Gastrocnemius medialis (tissue), 4 donors: ENCODE results near the gene CAMSAP2. TPM values are rescaled to one million over a fixed set of nuclear protein-coding genes. Genes with fewer than 3 reads are reported as not detected.

ENCODE experiments used
- ATAC-seq, 2 donors: fragments of 150-250 bp; one replicate each; pipeline ENCODE4 v1.9.1; 2016
- DNase-seq, 2 donors: peaks; one replicate each; pipeline ENCODE4 v3.0.0-alpha.2; 2019
- H3K27ac ChIP-seq, 4 donors: fragments of 200-600 bp; sonication (generic); 1 replicate in 1 of 4; 2 replicates in 3 of 4; pipeline ENCODE4 v1.5.1; 2016 to 2018; ENCODE audit warnings: mild to moderate bottlenecking in 2 of 4, moderate library complexity in 1 of 4
- H3K27me3 ChIP-seq, 3 donors: fragments of 200-600 bp; sonication (generic) in 2 of 3; 1 replicate in 1 of 3; 2 replicates in 2 of 3; pipeline versions ENCODE4 v1.5.1 to v1.6.0; 2016 to 2019; ENCODE audit warnings: mild to moderate bottlenecking in 1 of 3, moderate library complexity in 1 of 3
- H3K36me3 ChIP-seq, 2 donors: fragments of 200-600 bp; sonication (generic) in 1 of 2; one replicate each; pipeline ENCODE4 v1.5.1; 2017 to 2018
- H3K4me1 ChIP-seq, 2 donors: fragments of 200-600 bp; sonication (generic) in 1 of 2; one replicate each; pipeline ENCODE4 v1.5.1; 2016 to 2017; ENCODE audit warnings: mild to moderate bottlenecking in 2 of 2
- H3K4me3 ChIP-seq, 4 donors: fragments of 200-600 bp; sonication (generic) in 3 of 4; 1 replicate in 1 of 4; 2 replicates in 3 of 4; pipeline ENCODE4 v1.5.1; 2016 to 2019; ENCODE audit warnings: mild to moderate bottlenecking in 2 of 4
- H3K9me3 ChIP-seq, 3 donors: fragments of 200-600 bp; sonication (generic) in 2 of 3; 1 replicate in 1 of 3; 2 replicates in 2 of 3; pipeline ENCODE4 v1.5.1; 2016 to 2019
- POLR2A ChIP-seq, 2 donors: fragments of 450-650 bp; IDR thresholded peaks; one replicate each; pipeline ENCODE4 v1.6.1; 2017; ENCODE audit warnings: antibody characterized with exemption in 2 of 2, mild to moderate bottlenecking in 2 of 2, moderate library complexity in 2 of 2
- in situ Hi-C, 4 donors: fragments of 200-750 bp; cut with MboI; loops; one replicate each; pipeline versions ENCODE4 v1.15.0 to v1.8.0; 2017; ENCODE audit warnings: low sequenced_read_pairs in 4 of 4
- intact Hi-C: fragments of 100-400 bp; cut with DNase I; formaldehyde crosslinking; loops from one replicate; pipeline ENCODE4 v1.15.1; 2023; ENCODE audit warnings: low total_unique reads
- total RNA-seq, 4 donors: library from RNA; depleted of rRNA; stranded (reverse); fragments of >200 nt; gene quantifications; one replicate each; pipeline versions ENCODE4 v1.1.0 to v1.2.3, GENCODE V29; 2016
- TF ChIP-seq, protein P1 (sequence below), 5 experiments: fragments of 450-650 bp in 3 of 5; fragments of 200-600 bp in 2 of 5; sonication (generic) in 2 of 5; IDR thresholded peaks in 4 of 5; conservative IDR thresholded peaks in 1 of 5; 1 replicate in 4 of 5; 2 replicates in 1 of 5; pipeline ENCODE4 v1.5.1; 2016 to 2019; ENCODE audit warnings: antibody characterized with exemption in 5 of 5, mild to moderate bottlenecking in 3 of 5, moderate library complexity in 3 of 5

The CAMSAP2 gene
- total RNA-seq, 4 donors from 2014 or later: 39.3 to 63.9 (median 54.2) TPM

DNA sequence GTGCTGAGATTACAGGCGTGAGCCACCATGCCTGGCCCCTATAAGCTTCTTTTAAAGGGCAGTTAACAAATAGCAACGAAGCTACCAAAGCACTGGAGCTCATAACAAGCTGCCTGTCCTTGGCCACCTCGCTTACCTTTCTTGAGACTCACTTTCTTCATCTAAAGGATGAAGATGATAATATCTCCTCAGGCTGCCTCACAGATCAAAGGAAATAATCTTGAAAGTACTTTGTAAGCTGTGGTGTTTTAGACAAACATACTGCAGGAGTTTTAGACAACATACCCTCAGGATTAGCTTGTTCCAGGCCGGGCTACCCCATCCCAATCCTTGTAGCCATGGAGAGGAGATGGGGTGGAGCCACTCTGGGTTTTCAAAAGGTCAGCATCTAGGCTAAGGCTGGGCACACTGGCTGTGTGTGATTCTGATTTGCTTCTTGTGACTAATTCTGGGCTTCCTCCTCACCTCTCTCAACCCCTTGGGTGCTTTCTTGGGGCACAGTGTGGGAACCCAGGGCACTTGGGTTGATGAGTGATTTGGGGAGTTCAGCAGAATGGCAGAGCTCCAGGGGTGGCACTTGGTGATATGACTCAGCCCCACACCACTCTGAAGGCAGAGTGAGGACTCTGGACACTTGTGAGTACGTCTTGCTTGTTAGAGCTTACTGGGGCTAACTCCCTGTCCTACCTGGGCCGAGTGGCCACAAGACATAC lies 139.3 kb downstream of the CAMSAP2 start:
- TF ChIP-seq, protein P1, sequence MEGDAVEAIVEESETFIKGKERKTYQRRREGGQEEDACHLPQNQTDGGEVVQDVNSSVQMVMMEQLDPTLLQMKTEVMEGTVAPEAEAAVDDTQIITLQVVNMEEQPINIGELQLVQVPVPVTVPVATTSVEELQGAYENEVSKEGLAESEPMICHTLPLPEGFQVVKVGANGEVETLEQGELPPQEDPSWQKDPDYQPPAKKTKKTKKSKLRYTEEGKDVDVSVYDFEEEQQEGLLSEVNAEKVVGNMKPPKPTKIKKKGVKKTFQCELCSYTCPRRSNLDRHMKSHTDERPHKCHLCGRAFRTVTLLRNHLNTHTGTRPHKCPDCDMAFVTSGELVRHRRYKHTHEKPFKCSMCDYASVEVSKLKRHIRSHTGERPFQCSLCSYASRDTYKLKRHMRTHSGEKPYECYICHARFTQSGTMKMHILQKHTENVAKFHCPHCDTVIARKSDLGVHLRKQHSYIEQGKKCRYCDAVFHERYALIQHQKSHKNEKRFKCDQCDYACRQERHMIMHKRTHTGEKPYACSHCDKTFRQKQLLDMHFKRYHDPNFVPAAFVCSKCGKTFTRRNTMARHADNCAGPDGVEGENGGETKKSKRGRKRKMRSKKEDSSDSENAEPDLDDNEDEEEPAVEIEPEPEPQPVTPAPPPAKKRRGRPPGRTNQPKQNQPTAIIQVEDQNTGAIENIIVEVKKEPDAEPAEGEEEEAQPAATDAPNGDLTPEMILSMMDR (IDR thresholded peaks at IDR 0.05 in 4 of 5, conservative IDR thresholded peaks at IDR 0.05 in 1 of 5): no peak
- Histone ChIP-seq H3K27ac (no peak overlapping the region), H3K4me3 (no peak overlapping the region), H3K4me1 (peaks cover 3 to 7% of the 10 kb centered on the region in 2 donors), H3K36me3 (no peaks in the 10 kb centered on the region), H3K9me3 (no peaks in the 10 kb centered on the region), H3K27me3 (peaks cover 14 to 26% (median 17%) of the 10 kb centered on the region in 3 donors)
- intact Hi-C loops: no loop called here
- DNase-seq (no peak), ATAC-seq (no peak)
- in situ Hi-C loops: no loop called here

DNA sequence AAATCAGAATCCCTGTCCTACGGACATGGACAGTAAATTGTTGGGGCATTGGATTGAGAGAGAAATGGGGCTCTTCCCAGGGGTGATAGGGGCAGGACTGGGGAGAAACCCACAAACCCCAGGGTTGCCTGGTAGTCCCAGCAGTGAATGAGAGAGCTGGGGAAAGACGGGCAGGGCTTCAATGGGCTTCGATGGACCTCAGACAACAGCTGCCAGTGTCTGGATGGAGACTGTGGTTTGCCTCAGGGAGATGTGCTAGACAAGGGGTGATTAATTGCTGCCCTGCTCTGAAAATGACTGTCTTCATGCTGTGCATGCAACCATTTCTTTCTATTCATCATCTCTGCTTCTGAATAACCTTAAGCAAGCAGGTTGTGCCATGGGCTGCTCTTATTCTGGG lies 141.5 kb downstream of the CAMSAP2 start:
- Histone ChIP-seq H3K9me3 (no peaks in the 10 kb centered on the region), H3K36me3 (no peaks in the 10 kb centered on the region), H3K27ac (no peak overlapping the region), H3K27me3 (peaks cover 0 to 9% (median 0%) of the 10 kb centered on the region in 3 donors), H3K4me1 (no peaks in the 10 kb centered on the region), H3K4me3 (no peak overlapping the region)
- in situ Hi-C loops (no loop called here), intact Hi-C loops (no loop called here)
- no peak for TF ChIP-seq POLR2A (IDR thresholded peaks at IDR 0.05)
- TF ChIP-seq, protein P1 (IDR thresholded peaks at IDR 0.05 in 4 of 5, conservative IDR thresholded peaks at IDR 0.05 in 1 of 5): no peak
- no peak for DNase-seq
- ATAC-seq: no peak

DNA sequence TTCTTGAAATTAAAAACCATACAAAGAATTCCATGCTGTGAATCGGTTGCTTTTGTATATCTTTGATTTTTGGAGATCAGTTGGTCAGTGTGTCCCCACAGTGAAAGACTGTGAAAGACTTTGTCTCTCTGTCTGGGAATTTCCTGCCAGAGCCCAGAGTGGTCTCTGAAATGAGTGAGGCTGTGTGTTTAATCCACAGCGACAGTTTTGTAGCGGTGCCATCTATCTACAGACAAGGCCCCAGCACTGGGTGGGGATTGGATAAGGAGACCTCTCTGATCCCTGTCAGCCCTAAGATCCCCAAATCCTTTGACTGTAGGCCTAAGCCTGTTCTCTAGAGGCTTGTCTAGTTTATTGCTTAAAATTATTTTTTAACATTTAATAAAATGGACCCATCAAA lies 144.4 kb downstream of the CAMSAP2 start:
- no peak overlapping the region for H3K4me3 ChIP-seq
- no peak overlapping the region for H3K27ac ChIP-seq
- in situ Hi-C loops (no loop called here), intact Hi-C loops (no loop called here)
- H3K36me3 ChIP-seq: no peaks in the 10 kb centered on the region
- no peaks in the 10 kb centered on the region for H3K9me3 ChIP-seq
- peaks cover 0 to under 1% (median 0%) of the 10 kb centered on the region in 3 donors for H3K27me3 ChIP-seq
- no peaks in the 10 kb centered on the region for H3K4me1 ChIP-seq
- ATAC-seq (no peak), DNase-seq (no peak)
- TF ChIP-seq, protein P1 (IDR thresholded peaks at IDR 0.05 in 4 of 5, conservative IDR thresholded peaks at IDR 0.05 in 1 of 5): no peak
- TF ChIP-seq POLR2A (IDR thresholded peaks at IDR 0.05): no peak

DNA sequence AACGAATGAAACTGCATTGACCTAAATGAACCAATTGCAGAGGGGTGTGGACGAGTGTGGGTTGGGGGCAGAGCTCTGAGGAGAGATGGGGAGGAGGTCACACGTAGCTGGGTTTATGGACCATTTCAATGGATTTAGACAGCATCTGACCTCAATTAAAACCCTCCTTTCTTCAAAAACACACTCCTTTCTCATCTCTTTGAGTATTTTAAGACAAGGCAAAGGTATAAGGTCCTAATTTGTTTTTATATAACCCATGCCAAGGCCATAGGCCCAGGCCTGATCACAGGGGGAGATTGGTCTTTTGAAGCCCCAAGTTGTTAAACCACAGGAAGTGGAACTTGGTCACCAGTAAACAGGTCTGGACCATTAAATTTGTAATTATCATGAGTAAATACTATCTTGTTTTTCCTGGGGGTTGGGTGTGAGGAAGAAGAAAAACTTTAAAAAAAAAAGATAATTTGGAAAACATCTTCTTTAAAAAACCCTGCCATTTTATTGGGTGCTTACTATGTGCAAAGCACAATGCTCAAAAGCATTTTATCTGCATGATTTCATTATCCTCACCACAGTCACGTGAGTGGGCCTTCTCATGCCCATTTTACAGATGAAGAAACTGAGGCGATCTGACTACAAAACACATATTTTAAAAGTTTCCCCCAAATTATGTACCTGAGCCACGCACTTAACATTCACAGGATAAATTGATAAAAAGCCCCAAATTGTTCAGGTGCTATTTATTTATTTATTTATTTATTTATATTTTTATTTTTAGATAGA lies 147.1 kb downstream of the CAMSAP2 start:
- intact Hi-C loops (no loop called here), in situ Hi-C loops (no loop called here)
- ATAC-seq: no peak
- H3K4me1 ChIP-seq: peaks cover 0 to 2% of the 10 kb centered on the region in 2 donors
- H3K9me3 ChIP-seq: no peaks in the 10 kb centered on the region
- TF ChIP-seq POLR2A (IDR thresholded peaks at IDR 0.05): no peak
- TF ChIP-seq, protein P1 (IDR thresholded peaks at IDR 0.05 in 4 of 5, conservative IDR thresholded peaks at IDR 0.05 in 1 of 5): no peak
- H3K27ac ChIP-seq: no peak overlapping the region
- DNase-seq: no peak
- H3K4me3 ChIP-seq: no peak overlapping the region
- no peaks in the 10 kb centered on the region for H3K36me3 ChIP-seq
- peaks cover 11 to 13% (median 13%) of the 10 kb centered on the region in 3 donors for H3K27me3 ChIP-seq
